Transverse colon (tissue), 4 donors: ENCODE measurements around the gene CAPSL. TPM values are rescaled to one million over a fixed set of nuclear protein-coding genes. Genes with fewer than 3 reads are reported as not detected.

Experiments used
- DNase-seq: peaks from one replicate; pipeline ENCODE4 v3.0.0-alpha.2; 2019
- H3K27ac ChIP-seq, 4 donors: fragments of 200-600 bp; sonication (generic); 2 replicates each; pipeline ENCODE4 v1.5.1; 2016 to 2018; ENCODE audit warnings: inconsistent platforms in 4 of 4
- H3K27me3 ChIP-seq: fragments of 200-600 bp; sonication (generic); 2 replicates; pipeline ENCODE4 v1.5.1; 2017; ENCODE audit warnings: inconsistent platforms
- H3K36me3 ChIP-seq, 4 donors: fragments of 200-600 bp; sonication (generic); 2 replicates each; pipeline ENCODE4 v1.5.1; 2017 to 2019; ENCODE audit warnings: inconsistent platforms in 4 of 4
- H3K4me1 ChIP-seq, 4 donors: fragments of 200-600 bp; sonication (generic); 2 replicates each; pipeline ENCODE4 v1.5.1; 2017 to 2020; ENCODE audit warnings: inconsistent platforms in 4 of 4
- H3K4me3 ChIP-seq, 4 donors: fragments of 200-600 bp; sonication (generic); 1 replicate in 1 of 4; 2 replicates in 3 of 4; pipeline versions ENCODE4 v1.5.1 to v1.6.1; 2017 to 2019; ENCODE audit warnings: inconsistent platforms in 4 of 4
- H3K9me3 ChIP-seq, 2 donors: fragments of 200-600 bp; sonication (generic); 2 replicates each; pipeline ENCODE4 v1.5.1; 2017 to 2019; ENCODE audit warnings: inconsistent platforms in 2 of 2
- CTCF ChIP-seq, 5 experiments: fragments of 200-600 bp in 3 of 5; fragments of 450-650 bp in 2 of 5; sonication (generic) in 3 of 5; IDR thresholded peaks; 1 replicate in 2 of 5; 2 replicates in 3 of 5; pipeline ENCODE4 v1.5.1; 2016 to 2017; ENCODE audit warnings: antibody characterized with exemption in 5 of 5, inconsistent platforms in 3 of 5, mild to moderate bottlenecking in 2 of 5, moderate library complexity in 1 of 5
- EP300 ChIP-seq: sonication (generic); formaldehyde crosslinking; IDR thresholded peaks from one replicate; pipeline ENCODE4 v1.6.1; 2017; ENCODE audit warnings: antibody characterized with exemption, low read depth
- POLR2A ChIP-seq: fragments of 450-650 bp; IDR thresholded peaks from one replicate; pipeline ENCODE4 v1.6.1; 2016; ENCODE audit warnings: antibody characterized with exemption, mild to moderate bottlenecking, moderate library complexity
- POLR2AphosphoS5 ChIP-seq, 3 donors: sonication (generic); formaldehyde crosslinking; IDR thresholded peaks; one replicate each; pipeline ENCODE4 v1.6.1; 2016; ENCODE audit warnings: antibody characterized with exemption in 3 of 3
- WGBS, 2 donors: methylation state at CpG; one replicate each; pipeline ENCODE4 v1.1.5; 2018; ENCODE audit warnings: low coverage in 1 of 2; 5-methylcytosine and 5-hydroxymethylcytosine counted together
- in situ Hi-C, 4 donors: fragments of 200-750 bp; cut with MboI; loops; one replicate each; pipeline versions ENCODE4 v1.15.0 to v1.15.1; 2017; ENCODE audit warnings: low sequenced_read_pairs in 3 of 4, low pct_ligation_motif_present in 1 of 4, low pct_unique_long_range_greater_than_20kb in 1 of 4
- intact Hi-C: fragments of 100-400 bp; cut with DNase I; formaldehyde crosslinking; loops from one replicate; pipeline ENCODE4 v1.15.1; 2023; ENCODE audit warnings: low total_unique reads
- total RNA-seq, 4 donors: library from RNA; depleted of rRNA; stranded (reverse); fragments of >200 nt; gene quantifications; one replicate each; pipeline ENCODE4 v1.1.0, GENCODE V29; 2016

CAPSL gene
- total RNA-seq, 4 donors from 2014 or later = not detected

DNA sequence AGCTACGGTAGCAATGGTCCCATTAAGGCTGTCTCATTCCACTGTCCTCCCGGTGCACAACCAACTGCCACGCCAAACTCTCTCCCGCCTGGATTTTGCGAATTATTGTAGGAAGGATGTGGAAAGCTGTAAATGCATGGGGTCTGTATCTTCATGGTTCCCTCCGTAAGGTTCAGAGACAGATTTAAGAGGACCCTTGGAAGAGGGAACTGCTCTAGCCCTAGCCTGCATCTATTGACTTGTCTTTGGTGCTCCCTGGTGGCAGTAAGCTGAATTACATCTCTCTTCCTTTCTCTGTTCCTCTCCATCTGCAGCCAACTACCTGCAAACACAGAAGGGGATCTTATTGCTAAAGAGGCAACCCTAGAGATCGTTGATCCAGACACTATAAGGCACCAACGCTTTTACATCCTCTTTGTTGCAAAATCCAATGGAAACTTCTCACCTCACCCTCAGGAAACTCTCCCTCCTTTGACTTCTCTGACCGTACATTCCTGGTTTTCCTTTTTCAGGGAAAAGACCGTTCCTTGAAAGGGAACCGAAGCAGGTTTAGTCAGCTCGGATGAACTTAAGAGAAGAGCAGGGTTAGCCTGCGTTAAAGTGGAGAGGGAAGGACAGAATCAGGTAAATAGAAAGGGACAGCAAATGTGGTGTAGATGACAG is 11.9 kb downstream of the CAPSL start:
- no peaks in the 10 kb centered on the region for H3K36me3 ChIP-seq
- no peak overlapping the region for H3K4me3 ChIP-seq
- in situ Hi-C loops = loop anchor here (10.0 to 25.0 kb wide), 3 partner anchors 152 to 839 kb away; no protein-coding TSS in a partner anchor
- WGBS, 2 donors = 38 to 40% methylated on average over 8 to 13 of the region's 13 CpGs
- intact Hi-C loops = loop anchor here (10.0 kb wide), 1 partner anchor 152 kb away; no protein-coding TSS in a partner anchor
- DNase-seq = peak; percentile 26
- peak; percentile 74 to 87 (median 81) for TF ChIP-seq CTCF (IDR thresholded peaks at IDR 0.05)
- TF ChIP-seq EP300 = no peak
- no peak overlapping the region for H3K27ac ChIP-seq
- no peaks in the 10 kb centered on the region for H3K9me3 ChIP-seq
- H3K27me3 ChIP-seq = peaks cover 19% of the 10 kb centered on the region
- H3K4me1 ChIP-seq = peaks cover 0 to 9% (median 4%) of the 10 kb centered on the region in 4 donors

- intact Hi-C loops = loop anchor here (10.0 kb wide), 1 partner anchor 150 kb away; no protein-coding TSS in a partner anchor
- H3K27me3 ChIP-seq = peaks cover 19% of the 10 kb centered on the region
- DNase-seq = peak; percentile 59
- in situ Hi-C loops = loop anchor here (10.0 to 25.0 kb wide), 5 partner anchors 150 to 838 kb away; no protein-coding TSS in a partner anchor
- 13 to 30% methylated on average over 7 to 21 of the region's 21 CpGs for WGBS, 2 donors
- H3K4me3 ChIP-seq = no peak overlapping the region
- peaks cover 0 to 9% (median 4%) of the 10 kb centered on the region in 4 donors for H3K4me1 ChIP-seq
- H3K27ac ChIP-seq = no peak overlapping the region
- TF ChIP-seq CTCF (IDR thresholded peaks at IDR 0.05) = peak; percentile 28 to 51 (median 46)
- no peak for TF ChIP-seq POLR2AphosphoS5 (IDR thresholded peaks at IDR 0.05)
- TF ChIP-seq POLR2A = no peak
- no peak for TF ChIP-seq EP300
- H3K36me3 ChIP-seq = no peaks in the 10 kb centered on the region
- no peaks in the 10 kb centered on the region for H3K9me3 ChIP-seq
These were observed 13.3 kb downstream of the CAPSL start for GRCh38 chr5:35924950-35925722.

DNA sequence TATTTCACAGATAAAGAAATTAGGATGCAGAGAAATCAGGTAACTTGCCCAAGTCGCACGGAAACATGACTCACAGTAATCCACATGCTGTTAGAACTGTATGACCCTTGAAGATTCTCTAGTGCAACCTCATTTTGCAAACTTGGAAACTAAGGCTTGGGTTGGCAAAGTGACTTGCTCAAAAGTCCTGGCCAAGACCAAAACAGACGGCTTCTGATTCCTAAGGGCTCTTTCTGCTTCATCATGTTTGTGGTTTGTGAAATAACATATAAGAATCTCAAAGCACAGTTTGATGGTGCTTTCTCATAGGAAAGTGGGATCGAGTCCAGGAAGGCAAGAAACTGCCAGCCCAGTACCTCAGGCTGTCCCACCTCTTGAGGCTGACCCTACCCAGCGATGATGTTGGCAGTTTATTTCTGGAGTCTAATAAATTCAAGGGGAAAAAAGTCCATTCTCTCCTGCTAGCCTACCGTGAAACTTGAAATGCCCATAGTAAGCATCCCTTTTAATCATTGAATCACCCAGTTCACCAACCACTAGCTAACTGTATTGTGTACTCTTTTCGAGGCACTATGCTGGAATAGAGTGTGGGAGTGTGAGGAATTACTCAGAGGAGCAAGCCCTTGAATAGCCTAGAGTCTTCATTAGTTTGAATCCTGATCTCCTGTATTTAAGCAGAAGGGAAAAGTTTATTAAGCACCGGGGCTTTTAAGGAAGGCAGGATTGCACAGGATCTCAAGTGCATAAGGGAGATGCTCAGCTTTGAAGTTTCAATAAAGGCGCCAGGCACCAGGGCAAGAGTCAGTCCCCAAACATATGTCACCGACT is 14.1 kb downstream of the CAPSL start:
- in situ Hi-C loops (loop anchor here in 2 of 4 donors (10.0 to 25.0 kb wide), 4 partner anchors 150 to 830 kb away; no protein-coding TSS in a partner anchor), intact Hi-C loops (loop anchor here (10.0 kb wide), 1 partner anchor 150 kb away; no protein-coding TSS in a partner anchor)
- TF ChIP-seq POLR2AphosphoS5 (IDR thresholded peaks at IDR 0.05) (no peak), POLR2A (no peak), EP300 (no peak), CTCF (IDR thresholded peaks at IDR 0.05) (no peak)
- no peak for DNase-seq
- Histone ChIP-seq H3K4me1 (peaks cover 0 to 9% (median 4%) of the 10 kb centered on the region in 4 donors), H3K9me3 (no peaks in the 10 kb centered on the region), H3K4me3 (no peak overlapping the region), H3K27me3 (peaks cover 19% of the 10 kb centered on the region), H3K36me3 (no peaks in the 10 kb centered on the region), H3K27ac (no peak overlapping the region)
- WGBS, 2 donors = 39 to 55% methylated on average over 8 to 10 of the region's 10 CpGs
